ENCODE measurements around the gene COA1.
"Not testable (repeated sequence)": the region's sequence is repeated elsewhere in the genome, so short reads cannot be mapped to it uniquely, and the experiment has no call there.

COA1 gene

GRCh38 chr7:43729214-43729923 lies at the start of gene COA1:
TSS of gene COA1 (minus strand) at chr7:43729523. CDS start at chr7:43648614, 80,909 bp downstream.
- peak; percentile 93 for DNase-seq (ENCODE audit: low spot score)

DNA sequence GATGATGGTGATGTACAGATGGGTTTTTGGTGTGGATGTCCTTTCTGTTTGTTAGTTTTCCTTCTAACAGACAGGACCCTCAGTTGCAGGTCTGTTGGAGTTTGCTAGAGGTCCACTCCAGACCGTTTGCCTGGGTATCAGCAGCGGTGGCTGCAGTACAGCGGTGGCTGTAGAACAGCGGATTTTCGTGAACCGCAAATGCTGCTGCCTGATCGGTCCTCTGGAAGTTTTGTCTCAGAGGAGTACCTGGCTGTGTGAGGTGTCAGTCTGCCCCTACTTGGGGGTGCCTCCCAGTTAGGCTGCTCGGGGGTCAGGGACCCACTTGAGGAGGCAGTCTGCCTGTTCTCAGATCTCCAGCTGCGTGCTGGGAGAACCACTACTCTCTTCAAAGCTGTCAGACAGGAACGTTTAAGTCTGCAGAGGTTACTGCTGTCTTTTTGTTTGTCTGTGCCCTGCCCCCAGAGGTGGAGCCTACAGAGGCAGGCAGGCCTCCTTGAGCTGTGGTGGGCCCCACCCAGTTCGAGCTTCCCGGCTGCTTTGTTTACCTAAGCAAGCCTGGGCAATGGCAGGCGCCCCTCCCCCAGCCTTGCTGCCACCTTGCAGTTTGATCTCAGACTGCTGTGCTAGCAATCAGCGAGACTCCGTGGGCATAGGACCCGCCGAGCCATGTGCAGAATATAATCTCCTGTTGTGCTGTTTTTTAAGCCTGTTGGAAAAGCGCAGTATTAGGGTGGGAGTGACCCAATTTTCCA lies 49.1 kb upstream of the COA1 start:
- DNase-seq (ENCODE audit: low spot score), result not testable (repeated sequence)

- DNase-seq (ENCODE audit: low spot score), result not testable (repeated sequence)
These were observed 45.9 kb upstream of the COA1 start for GRCh38 chr7:43775255-43775654.

- DNase-seq (ENCODE audit: low spot score), result not testable (repeated sequence)
These were observed 43.9 kb upstream of the COA1 start for GRCh38 chr7:43773268-43773667.

DNA sequence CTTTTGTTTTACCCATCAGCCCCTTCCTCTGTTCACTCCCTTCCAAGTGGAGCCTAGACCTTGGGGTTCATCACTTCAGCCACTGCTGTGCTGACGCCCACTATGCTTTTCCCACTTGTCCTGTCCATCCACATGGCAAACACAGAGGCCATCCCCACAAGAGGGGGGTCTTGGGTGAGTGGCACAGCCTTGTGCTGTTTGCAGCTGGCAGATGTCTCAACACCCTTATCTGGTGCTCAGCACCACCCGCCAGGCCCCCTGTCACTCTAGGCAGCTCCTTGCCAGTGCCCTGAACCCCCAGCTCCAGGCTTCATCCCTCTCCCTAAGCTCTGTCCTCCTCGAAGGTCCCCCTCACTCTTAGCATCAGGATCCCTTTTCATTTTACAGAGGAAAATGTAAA lies 42.2 kb upstream of the COA1 start:
- DNase-seq (ENCODE audit: low spot score), result no peak

DNA sequence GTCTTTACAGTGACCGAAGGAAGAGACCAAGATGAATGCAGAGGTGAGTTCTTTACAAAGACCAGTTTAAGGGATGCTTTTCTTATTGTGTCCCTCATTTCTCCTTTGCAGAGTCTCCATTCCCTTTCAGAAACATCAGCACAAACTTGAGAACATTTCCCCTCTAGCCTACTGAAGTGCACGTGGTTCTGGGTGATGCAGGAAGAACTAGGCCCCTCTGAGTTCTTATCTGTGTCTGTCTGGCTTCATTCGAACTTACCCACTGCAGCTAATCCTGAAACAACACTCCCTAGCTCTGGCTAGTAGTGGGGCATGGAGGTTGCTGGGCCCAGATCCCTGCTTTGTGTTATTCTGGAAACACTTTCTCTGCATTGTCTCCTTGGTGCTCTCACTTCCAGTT lies 41.8 kb upstream of the COA1 start:
- DNase-seq (ENCODE audit: low spot score), result no peak

GRCh38 chr7:43769791-43770465 lies 40.6 kb upstream of the COA1 start:
- DNase-seq (ENCODE audit: low spot score), result no peak

GRCh38 chr7:43769281-43769680 lies 40.0 kb upstream of the COA1 start:
- no peak for DNase-seq (ENCODE audit: low spot score)

GRCh38 chr7:43768887-43769272 lies 39.6 kb upstream of the COA1 start:
- DNase-seq (ENCODE audit: low spot score), result no peak

DNA sequence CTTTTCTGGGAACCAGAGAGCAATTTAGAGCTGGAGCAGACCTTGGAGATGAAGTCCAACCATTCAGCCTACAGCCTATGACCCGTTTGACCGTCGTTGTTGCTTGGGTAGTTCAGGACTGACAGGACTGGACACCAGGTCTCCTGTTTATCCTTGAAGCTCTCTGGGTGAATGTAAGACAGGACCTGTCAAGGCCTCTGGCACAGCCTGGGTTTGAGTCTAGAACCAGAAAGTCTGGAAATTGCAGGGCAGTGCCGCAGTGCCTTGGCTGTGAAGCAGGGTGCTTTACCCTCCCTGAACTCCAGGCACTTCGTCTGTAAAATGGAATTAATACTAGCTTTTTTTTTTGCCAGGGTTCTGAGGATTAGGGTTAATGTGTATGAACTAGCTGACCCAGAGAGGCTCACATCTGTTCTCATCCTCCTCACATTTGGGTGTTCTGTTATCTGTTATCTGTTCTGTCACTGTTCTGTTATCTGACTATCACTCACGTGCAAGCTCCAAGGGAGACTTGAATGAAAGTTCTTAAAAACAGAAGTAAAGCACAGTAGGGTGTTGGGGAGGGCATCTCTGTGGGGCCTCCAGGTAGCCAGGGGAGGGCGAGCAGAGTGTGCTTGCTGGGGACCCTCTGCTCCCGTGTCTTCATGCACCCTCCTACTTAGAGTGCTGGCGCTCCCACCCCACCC lies 39.0 kb upstream of the COA1 start:
- DNase-seq (ENCODE audit: low spot score), result no peak

GRCh38 chr7:43767311-43767710 lies 38.0 kb upstream of the COA1 start:
- no peak for DNase-seq (ENCODE audit: low spot score)

DNA sequence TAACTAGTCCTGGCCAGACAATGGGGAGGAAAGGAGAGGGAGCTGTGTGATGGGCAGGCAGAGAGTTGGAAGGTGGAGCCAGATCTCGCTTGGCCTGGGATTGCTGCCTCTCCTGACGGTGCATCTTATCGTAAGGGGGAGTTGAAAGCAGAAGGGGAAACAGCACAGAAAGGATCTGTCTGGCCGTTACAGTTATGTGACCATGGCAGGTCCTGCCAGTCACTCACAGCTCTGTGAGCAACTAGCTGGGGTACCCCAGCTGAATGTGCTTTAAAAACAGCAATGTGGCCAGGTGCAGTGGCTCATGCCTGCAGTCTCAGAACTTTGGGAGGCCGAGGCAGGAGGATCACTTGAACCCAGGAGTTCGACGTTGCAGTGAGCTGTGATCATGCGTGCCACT lies 37.2 kb upstream of the COA1 start:
- DNase-seq (ENCODE audit: low spot score), result no peak

GRCh38 chr7:43764807-43765491 lies 35.6 kb upstream of the COA1 start:
- DNase-seq (ENCODE audit: low spot score), result no peak

DNA sequence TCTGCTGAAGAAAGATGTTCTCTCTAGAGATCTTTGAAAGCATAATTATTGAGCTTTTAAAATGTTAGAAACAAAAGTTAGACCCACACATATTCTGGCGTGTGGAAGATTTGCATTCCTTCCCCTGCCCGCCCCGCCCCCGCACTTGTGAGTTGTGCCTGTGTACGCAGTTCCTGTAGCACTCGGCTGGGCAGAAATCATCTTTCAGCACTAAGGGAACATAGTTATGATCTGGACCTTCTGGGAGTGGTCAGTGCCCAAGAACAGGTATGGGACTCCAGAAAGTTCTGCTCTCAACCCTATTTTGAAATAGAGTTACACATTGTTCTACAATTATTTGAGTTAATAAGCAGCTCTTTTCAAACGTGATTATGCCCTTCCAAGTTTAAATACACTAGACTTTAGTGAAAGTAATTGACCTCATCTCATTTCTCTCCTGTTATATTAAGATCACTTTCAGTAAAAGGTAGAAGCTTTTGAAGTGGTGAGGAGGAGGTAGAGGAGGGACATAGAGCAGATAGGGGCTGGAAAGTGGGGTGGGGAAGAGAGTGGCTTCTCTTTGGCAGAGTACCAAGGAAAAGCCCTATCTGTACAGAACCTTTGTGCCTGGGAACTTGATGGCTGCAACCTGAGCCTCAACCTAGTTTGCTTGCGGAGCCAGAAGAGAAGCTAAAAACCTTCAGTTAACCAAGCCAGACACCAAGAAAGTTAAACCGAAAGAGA lies 34.9 kb upstream of the COA1 start:
- DNase-seq (ENCODE audit: low spot score), result no peak

DNA sequence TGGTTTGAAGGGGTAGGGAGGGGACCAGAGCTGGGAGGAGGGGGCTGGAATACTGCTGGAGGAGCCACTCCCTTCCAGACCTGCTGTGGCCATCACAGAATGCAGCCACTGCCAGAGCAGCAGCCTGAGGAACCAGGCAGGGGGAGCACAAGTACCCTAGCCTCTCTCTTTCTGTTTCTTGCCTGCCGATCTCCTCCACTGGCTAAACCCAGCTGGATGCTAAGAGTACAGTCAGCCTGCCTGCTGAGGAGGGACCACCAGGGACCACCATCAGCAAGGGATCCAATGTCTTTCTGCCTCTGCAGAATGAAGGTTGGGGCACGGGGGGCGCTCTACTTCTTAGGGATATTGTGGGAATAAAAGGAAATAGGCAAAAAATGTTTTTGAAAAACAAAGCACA lies 33.9 kb upstream of the COA1 start:
- no peak for DNase-seq (ENCODE audit: low spot score)

- no peak for DNase-seq (ENCODE audit: low spot score)
These were observed 32.8 kb upstream of the COA1 start for GRCh38 chr7:43761938-43762692.

DNA sequence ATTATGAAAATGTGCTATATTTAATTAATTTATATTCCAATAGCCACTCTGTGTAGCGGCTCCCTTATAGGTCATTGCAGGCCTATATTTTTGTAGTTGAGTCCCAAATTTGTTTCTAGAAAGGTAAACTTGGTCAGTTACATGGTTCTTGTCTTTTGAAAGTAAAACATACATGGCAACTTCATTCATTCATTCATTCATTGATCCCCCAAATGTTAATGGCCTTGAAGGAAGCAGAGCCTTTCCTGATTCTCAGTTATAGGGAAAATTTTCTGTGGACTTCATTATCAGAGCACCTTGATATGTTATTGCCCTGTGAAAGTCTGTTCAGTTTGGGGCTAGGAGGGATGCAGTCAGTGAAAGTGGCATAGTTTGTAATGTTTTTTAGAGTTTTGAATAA lies 32.1 kb upstream of the COA1 start:
- DNase-seq (ENCODE audit: low spot score), result no peak

- no peak for DNase-seq (ENCODE audit: low spot score)
These were observed 31.5 kb upstream of the COA1 start for GRCh38 chr7:43760861-43761260.

DNA sequence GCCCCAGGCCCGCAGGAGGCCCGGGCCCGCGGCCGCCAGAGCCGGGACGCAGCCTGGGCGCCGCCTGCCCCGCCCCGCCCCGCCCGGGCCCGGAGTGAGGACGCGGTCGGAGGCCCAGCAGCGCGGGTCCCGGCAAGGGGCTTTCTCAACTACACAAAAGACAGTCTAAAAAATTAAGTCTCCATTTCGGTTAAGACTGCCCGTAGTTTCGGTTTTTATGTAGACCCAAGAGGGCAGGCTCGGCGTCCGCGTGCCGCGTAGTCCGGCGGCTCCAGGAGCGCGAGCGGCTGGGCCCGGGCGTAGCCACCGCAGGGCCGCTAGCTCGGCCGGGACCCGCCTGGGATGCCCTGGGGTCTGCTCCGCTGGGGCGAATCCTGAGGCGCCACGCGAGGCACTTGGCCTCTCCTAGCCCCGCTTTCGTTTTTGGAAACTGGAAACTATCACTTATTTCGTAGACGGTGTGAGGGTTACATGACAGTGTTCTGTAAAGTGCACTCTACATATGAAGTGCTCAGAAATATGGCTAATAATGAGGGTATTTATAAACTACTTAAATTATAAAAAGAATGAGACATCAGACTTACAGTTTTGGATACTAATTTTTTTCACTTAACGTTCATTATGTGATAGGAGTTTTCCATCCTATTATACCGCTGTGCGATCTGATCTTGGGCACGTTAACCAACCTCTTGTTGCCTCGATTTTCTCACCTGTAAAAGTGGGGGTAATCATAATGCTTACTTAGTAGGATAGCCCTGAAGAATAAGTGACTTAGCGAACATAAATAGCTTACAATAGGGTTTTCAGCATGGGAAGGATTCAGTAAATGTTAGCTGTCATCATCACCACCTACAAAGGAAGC lies 29.7 kb upstream of the COA1 start:
- peak; percentile 79 for DNase-seq (ENCODE audit: low spot score)
